ENCODE measurements around the gene ANKRD23.

Gene ANKRD23

GRCh38 chr2:96788442-96789244 is 55.2 kb downstream of the ANKRD23 start:
- H3K4me3 ChIP-seq (ENCODE audit: insufficient read depth in 1 of 2, low read depth in 1 of 2, low read length in 2 of 2), result no peak overlapping the region
- H3K36me3 ChIP-seq (ENCODE audit: control insufficient read depth in 1 of 2, insufficient read depth in 2 of 2, low read depth in 1 of 2, low read length in 2 of 2), result no peaks in the 10 kb centered on the region
- no peaks in the 10 kb centered on the region for H3K27me3 ChIP-seq (ENCODE audit: control insufficient read depth in 1 of 2, insufficient read depth in 1 of 2, low read length in 2 of 2)
- no peak overlapping the region for H3K27ac ChIP-seq (ENCODE audit: low read length, poor library complexity, severe bottlenecking)
- no peak overlapping the region for H2BK15ac ChIP-seq (ENCODE audit: low read depth, poor library complexity, severe bottlenecking)
- H3K23ac ChIP-seq (ENCODE audit: low read length in 2 of 2), result no peak overlapping the region
- H2BK12ac ChIP-seq (ENCODE audit: low read length in 2 of 2), result no peak overlapping the region
- DNase-seq, result peak; percentile 34
- no peak overlapping the region for H3K9ac ChIP-seq (ENCODE audit: low read length)
- no peak overlapping the region for H3K14ac ChIP-seq (ENCODE audit: low read length in 2 of 2)
- H3K4ac ChIP-seq (ENCODE audit: low read depth in 1 of 2, low read length in 2 of 2), result no peak overlapping the region
- peaks cover 9% of the 10 kb centered on the region for H3K4me1 ChIP-seq (ENCODE audit: control insufficient read depth, insufficient read depth, low read depth, low read length)
- no peak overlapping the region for H4K91ac ChIP-seq (ENCODE audit: low read length)
- H3K79me1 ChIP-seq (replicated peaks; ENCODE audit: low read length, poor library complexity, severe bottlenecking), result peaks cover 15% of the 10 kb centered on the region
- H3K9me3 ChIP-seq (ENCODE audit: control insufficient read depth, low read length), result no peaks in the 10 kb centered on the region
- 87% methylated on average over 17 of the region's 17 CpGs for WGBS
- H2AFZ ChIP-seq (ENCODE audit: low read depth, low read length), result no peak overlapping the region
- no peak overlapping the region for H2AK5ac ChIP-seq (ENCODE audit: low read length, severe bottlenecking)
- H2BK5ac ChIP-seq (ENCODE audit: low read depth, low read length, poor library complexity, severe bottlenecking), result no peak overlapping the region
- no peak overlapping the region for H3K4me2 ChIP-seq (ENCODE audit: low read length, poor library complexity, severe bottlenecking)
- no peak overlapping the region for H3K18ac ChIP-seq (ENCODE audit: low read depth in 1 of 2, low read length in 2 of 2)
- no peak overlapping the region for H2BK120ac ChIP-seq (ENCODE audit: low read depth, low read length)
- peak overlapping the region; percentile 77 for H4K8ac ChIP-seq (ENCODE audit: low read length)

Small RNA genes lying within 50 kb of the gene (small RNA-seq; reads per million reads assigned to genes)
- 6.6 reads per million, percentile 67 among the genes with 10 or more reads in this experiment for gene MIR3127 (ENCODE audit: low read depth)
